A549 treated with GW870086 at 1 μM for 4 hours (cell line): ENCODE data around the gene NOM1. TPM values are rescaled to one million over a fixed set of nuclear protein-coding genes. Genes with fewer than 3 reads are reported as not detected.

Experiments
- total RNA-seq: library from RNA; stranded (reverse); fragments of 200-300 nt; extraction: Qiagen RNA extraction; gene quantifications from 5 replicates; pipeline ENCODE4 v1.2.3, GENCODE V29; 2022; ENCODE audit warnings: low read depth

NOM1 gene, protein sequence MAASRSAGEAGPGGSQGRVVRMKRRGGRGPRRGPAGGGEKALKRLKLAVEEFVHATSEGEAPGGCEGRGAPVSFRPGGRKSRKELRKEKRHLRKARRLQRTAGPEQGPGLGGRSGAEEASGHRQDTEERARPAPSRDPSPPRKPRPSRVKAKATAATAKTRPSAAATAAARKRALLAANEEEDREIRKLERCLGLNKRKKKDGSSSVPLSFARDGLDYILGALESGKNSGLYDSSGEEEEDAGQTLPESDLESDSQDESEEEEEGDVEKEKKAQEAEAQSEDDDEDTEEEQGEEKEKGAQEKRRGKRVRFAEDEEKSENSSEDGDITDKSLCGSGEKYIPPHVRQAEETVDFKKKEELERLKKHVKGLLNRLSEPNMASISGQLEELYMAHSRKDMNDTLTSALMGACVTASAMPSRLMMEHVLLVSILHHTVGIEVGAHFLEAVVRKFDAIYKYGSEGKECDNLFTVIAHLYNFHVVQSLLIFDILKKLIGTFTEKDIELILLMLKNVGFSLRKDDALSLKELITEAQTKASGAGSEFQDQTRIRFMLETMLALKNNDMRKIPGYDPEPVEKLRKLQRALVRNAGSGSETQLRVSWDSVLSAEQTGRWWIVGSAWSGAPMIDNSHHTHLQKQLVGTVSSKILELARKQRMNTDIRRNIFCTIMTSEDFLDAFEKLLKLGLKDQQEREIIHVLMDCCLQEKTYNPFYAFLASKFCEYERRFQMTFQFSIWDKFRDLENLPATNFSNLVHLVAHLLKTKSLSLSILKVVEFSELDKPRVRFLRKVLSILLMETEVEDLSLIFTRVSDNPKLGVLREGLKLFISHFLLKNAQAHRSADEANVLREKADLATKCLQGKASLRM
- total RNA-seq, result 16.5 to 19.9 TPM (median 17.8 TPM) in 5 replicates

DNA sequence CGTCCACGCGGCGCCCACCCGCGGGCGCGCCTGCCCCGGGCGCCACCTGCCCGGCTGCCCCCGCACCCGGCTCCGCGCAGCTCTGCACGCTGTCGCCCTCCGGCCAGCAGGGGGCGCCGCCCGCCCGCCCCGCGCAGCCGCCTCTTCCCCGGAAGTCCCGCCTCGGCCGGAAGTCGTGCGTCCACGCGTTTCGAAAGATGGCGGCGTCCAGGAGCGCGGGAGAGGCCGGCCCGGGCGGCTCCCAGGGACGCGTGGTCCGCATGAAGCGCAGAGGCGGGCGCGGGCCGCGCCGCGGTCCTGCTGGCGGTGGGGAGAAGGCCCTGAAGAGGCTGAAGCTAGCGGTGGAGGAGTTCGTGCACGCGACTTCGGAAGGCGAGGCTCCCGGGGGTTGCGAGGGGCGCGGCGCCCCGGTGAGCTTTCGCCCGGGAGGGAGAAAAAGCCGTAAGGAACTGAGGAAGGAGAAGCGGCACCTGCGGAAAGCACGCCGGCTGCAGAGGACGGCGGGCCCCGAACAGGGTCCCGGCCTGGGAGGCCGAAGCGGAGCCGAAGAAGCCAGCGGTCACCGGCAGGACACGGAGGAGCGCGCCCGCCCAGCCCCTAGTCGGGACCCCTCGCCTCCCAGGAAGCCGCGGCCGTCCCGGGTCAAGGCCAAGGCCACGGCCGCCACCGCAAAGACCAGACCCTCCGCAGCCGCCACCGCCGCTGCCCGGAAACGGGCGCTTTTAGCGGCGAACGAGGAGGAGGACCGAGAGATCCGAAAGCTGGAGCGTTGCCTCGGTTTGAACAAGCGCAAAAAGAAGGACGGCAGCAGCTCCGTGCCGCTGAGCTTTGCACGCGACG, at the start of gene NOM1:
Gene NOM1, plus strand, starts transcription at position 172 of the 840 bp plus-strand sequence. Its CDS starts 26 bp downstream, at position 198.

DNA sequence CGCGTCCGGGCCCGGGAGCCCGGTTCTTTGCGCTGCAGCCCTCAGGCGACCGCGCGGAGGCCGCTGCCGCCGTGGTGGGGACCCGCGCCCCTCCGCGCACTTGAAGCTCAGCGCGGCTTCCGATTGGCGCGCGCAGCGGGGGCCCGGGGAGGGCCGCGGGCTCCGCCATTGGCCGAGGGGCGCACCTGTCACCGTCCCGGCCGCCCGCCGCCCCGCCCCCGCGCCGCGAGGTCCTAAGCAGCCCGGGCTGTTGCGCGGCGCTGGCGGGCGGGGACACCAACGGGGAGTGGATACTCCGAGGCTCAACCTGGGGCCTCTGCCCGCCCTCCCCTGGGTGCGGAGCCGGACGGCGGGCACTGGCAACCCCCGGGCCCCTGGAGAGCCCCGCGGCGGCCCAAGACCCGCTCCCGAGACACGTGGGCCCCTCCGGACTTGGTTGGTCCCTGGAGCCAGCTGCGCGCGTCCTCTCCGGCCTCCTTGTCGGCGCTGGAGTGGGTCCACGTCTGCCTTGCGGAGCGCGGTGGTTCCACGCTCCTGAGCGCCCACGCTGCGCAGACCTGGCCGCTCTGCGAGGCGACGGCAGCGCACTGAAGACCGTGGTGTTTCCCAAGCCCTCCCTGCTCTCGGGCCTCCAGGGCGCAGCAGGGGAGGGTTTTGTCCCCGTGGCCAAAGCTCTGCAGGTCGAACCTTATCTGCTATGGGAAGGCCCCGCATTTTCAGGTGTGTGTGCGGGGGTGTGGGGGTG, 61.2 kb downstream of the NOM1 start, which contains the start of gene MNX1:
Gene MNX1, minus strand, starts transcription at position 76 of the 745 bp plus-strand sequence. CDS start 313 bp downstream, outside the sequence.

Other genes starting within 250 kb of the NOM1 start
- gene LMBR1, start 56.5 kb upstream of the NOM1 start, total RNA-seq, result 21.5 to 29.3 TPM (median 26.6 TPM) in 5 replicates
- 3.7 to 5.4 TPM (median 5.0 TPM) in 5 replicates for gene MNX1, start 61.0 kb downstream of the NOM1 start, total RNA-seq
- 56.2 to 74.9 TPM (median 67.4 TPM) in 5 replicates for gene UBE3C, start 189.2 kb downstream of the NOM1 start, total RNA-seq